ENCODE results near the gene PRELID3B. TPM values are rescaled to one million over a fixed set of nuclear protein-coding genes. Genes with fewer than 3 reads are reported as not detected.
"Not testable (repeated sequence)": the region's sequence is repeated elsewhere in the genome, so short reads cannot be mapped to it uniquely, and the experiment has no call there.

The PRELID3B gene
- total RNA-seq, 2 experiments from 2014 or later = 80.1 to 81.6 TPM

DNA sequence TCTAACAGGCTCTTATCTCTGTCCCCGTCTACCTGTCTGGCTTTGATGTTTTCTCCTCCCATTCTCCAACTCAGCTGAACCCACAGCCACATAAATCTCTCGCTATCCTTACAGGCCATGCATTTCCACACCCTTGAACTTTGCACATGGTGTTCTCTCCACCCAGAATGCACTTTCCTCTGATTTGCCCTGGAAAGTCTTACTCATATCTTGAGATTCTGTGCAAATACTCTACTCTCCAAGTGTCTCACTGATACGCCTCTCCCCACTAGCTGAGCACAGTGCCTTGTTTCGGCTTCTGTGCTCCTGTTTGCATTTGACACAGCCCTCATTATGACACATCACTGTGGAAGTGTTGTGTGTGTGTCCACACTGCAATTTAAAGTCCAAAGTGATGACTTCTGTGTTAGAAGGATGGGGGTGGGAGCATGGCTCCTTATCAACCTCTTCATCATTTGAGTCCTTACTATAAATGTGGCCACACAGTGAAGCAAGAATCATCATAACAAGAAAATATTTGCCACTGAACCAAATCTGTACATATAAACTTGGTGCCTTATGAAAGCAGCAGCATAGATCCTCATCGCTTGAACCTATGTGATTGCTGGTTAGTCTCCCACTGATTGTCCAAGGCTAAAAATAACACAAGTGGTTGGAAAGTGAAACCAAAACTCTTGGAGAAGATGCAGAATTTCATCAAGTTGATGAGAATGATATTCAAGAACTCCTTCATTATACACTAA, 5.5 kb upstream of the PRELID3B start:
- ATAC-seq (no peak), DNase-seq (no peak)
- POLR2A ChIA-PET = no interaction called here
- CTCF ChIA-PET = no interaction called here
- Mint-ChIP-seq H3K4me3 (no peak overlapping the region), H3K9me3 (ENCODE audit: insufficient read depth) (no peaks in the 10 kb centered on the region), H3K36me3 (ENCODE audit: low read depth) (no peaks in the 10 kb centered on the region), H3K27ac (no peak overlapping the region), H3K27me3 (ENCODE audit: low read depth) (peaks cover 16% of the 10 kb centered on the region), H3K4me1 (ENCODE audit: low read depth) (peaks cover 21% of the 10 kb centered on the region)

DNA sequence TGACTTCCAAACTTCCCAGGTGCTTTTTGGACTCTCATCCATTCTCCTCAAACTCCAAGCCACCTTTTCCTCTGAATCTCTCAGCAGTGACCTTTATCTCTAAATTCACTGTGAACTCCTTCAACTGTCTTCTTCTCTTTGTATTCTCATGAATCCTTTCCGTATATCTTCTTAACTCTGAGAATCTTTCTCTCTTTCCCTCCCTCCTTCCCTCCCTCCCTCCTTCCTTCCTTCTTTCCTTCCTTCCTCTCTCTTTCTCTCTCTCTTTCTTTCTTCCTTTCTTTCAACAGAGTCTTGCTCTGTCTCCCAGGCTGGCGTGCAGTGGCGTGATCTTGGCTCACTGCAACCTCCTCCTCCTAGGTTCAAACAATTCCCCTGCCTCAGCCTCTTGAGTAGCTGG, 4.3 kb upstream of the PRELID3B start:
- Mint-ChIP-seq H3K36me3 (ENCODE audit: low read depth) (no peaks in the 10 kb centered on the region), H3K4me3 (no peak overlapping the region), H3K27ac (no peak overlapping the region), H3K27me3 (ENCODE audit: low read depth) (peaks cover 13% of the 10 kb centered on the region), H3K4me1 (ENCODE audit: low read depth) (peaks cover 24% of the 10 kb centered on the region), H3K9me3 (ENCODE audit: insufficient read depth) (no peaks in the 10 kb centered on the region)
- ChIA-PET POLR2A (interaction anchor here (1.2 kb wide), 1 partner anchor 15 kb away, joined by 3 read pairs; the partner anchor contains the start of gene ATP5F1E), CTCF (no interaction called here)
- DNase-seq (no peak), ATAC-seq (no peak)

DNA sequence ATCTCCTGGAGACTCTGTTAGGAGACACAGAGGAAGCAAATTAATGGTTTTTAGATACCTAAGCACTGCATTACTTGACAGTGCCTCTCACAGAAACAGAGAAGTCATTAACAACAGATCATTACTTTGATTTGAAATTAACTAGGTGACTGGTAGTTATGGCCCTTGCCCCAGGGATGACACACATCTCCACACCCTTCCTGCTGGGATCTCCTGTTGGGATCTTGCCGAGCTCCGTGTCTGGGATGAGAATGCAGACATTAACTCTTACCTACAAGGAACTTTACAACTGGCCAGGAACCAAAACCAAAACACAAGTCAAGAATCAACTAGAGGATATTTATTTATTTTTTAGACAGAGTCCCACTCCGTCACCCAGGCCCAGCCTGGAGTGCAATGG, 2.2 kb upstream of the PRELID3B start:
- ATAC-seq (no peak), DNase-seq (no peak)
- ChIA-PET POLR2A (no interaction called here), CTCF (interaction anchor here (3.4 kb wide), 1 partner anchor 12 kb away, joined by 18 read pairs; the partner anchor contains the start of gene ATP5F1E)
- H3K9me3 Mint-ChIP-seq (ENCODE audit: insufficient read depth) = no peaks in the 10 kb centered on the region
- peaks cover 42% of the 10 kb centered on the region for H3K4me1 Mint-ChIP-seq (ENCODE audit: low read depth)
- H3K36me3 Mint-ChIP-seq (ENCODE audit: low read depth) = peaks cover 17% of the 10 kb centered on the region
- no peak overlapping the region for H3K4me3 Mint-ChIP-seq
- H3K27me3 Mint-ChIP-seq (ENCODE audit: low read depth) = peaks cover 3% of the 10 kb centered on the region
- H3K27ac Mint-ChIP-seq = no peak overlapping the region

DNA sequence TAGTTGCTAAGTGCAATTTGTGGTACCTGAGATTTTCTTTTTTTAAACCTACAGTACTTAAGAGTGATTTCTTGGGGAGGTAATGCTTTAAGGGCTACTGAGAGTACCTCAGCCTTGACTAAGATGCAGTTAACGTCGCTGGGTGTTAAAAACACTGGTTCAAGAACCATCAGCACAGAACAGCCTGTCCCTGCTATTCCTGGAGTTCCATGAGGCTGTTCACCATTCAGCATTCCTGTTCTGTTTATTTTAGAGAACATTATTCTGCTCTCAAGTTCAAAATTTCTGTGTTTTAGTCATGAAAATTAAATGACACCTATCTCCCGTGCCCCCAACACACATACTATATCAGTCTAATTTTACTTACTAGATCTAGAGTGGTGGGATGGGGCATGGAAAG, 1.7 kb upstream of the PRELID3B start:
- no peak for ATAC-seq
- H3K27ac Mint-ChIP-seq = no peak overlapping the region
- no peak overlapping the region for H3K4me3 Mint-ChIP-seq
- ChIA-PET POLR2A (interaction anchor here (3.2 kb wide), 1 partner anchor 12 kb away, joined by 27 read pairs; the partner anchor contains the start of gene ATP5F1E), CTCF (interaction anchor here (1.0 to 3.4 kb wide), 4 partner anchors 11 to 362 kb away, joined by 3 to 18 read pairs (median 6); partner anchors contain the start of gene ATP5F1E)
- H3K9me3 Mint-ChIP-seq (ENCODE audit: insufficient read depth) = no peaks in the 10 kb centered on the region
- DNase-seq = no peak
- H3K27me3 Mint-ChIP-seq (ENCODE audit: low read depth) = peaks cover under 1% of the 10 kb centered on the region
- H3K36me3 Mint-ChIP-seq (ENCODE audit: low read depth) = peaks cover 21% of the 10 kb centered on the region
- peaks cover 47% of the 10 kb centered on the region for H3K4me1 Mint-ChIP-seq (ENCODE audit: low read depth)

DNA sequence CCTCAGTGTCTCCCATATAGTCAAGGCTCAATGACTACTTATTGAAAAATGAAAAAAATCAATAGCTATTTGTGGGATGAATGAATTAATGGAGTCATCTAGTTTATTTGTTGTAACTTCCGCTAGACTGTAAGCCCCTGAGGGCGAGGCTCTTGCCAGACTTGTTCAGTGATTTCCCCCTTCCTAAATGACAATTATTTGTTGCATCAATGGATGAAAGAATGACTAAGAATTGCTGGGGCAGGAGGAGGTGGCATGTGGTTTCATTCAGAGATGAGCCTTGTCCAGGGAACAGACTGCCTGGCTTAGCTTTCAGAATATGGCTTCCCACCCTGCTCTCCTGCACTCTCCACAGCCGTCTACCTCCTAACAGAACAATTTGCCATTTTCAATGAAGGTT, 1.1 kb upstream of the PRELID3B start:
- ATAC-seq (no peak), DNase-seq (no peak)
- CTCF ChIA-PET = interaction anchor here (0.6 to 3.4 kb wide), 7 partner anchors 11 to 362 kb away, joined by 3 to 18 read pairs (median 5); partner anchors contain the start of gene ATP5F1E
- Mint-ChIP-seq H3K4me1 (ENCODE audit: low read depth) (peaks cover 52% of the 10 kb centered on the region), H3K4me3 (peak overlapping the region; percentile 74), H3K9me3 (ENCODE audit: insufficient read depth) (no peaks in the 10 kb centered on the region), H3K27me3 (ENCODE audit: low read depth) (no peaks in the 10 kb centered on the region), H3K36me3 (ENCODE audit: low read depth) (peaks cover 25% of the 10 kb centered on the region), H3K27ac (peak overlapping the region; percentile 80)
- POLR2A ChIA-PET = interaction anchor here (1.2 to 3.2 kb wide), 2 partner anchors 12 to 154 kb away, joined by 3 to 27 read pairs; partner anchors contain the start of gene ATP5F1E

DNA sequence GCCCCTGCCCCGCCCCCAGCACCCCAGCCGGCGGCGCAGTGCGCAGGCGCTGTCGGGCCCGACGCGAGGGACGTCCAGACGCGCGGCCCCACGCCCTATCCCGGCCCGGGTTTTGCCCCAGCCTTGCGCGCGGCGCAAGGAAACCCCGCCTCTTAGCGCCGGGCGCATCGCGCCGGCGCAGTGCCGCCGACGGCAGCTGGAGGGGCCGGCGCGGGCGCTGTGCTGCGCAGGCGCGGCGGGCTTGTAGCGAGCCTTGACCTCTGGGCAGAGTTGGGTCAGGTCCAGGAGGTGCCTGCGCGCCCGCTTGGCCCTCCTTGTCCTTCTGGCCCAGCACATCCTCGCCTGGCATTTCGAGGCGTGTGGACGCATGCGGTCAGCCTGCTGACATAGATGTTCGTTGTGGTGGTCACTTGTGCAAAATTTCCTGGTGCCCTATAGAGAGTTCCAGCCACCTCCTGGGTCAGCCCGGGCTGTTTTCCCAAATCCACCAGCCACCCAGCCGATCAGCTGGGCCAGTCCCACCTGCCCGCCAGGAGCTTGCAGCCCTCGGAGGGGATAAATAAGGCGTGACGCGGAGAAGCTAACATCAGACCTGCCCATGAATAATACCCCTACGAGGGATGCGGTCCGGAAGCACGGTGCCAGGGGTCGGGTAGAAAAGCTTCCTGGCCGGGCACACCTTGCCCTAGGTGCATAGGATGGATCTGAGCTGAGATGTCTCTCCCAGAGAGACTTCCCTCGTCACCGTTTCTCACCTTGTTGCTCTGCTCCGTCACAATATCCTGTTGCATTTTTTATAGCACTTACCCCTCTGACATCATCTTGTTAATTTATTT, 428 bp upstream of the PRELID3B start:
- Mint-ChIP-seq H3K27ac (peak overlapping the region; percentile 96), H3K4me1 (ENCODE audit: low read depth) (peaks cover 50% of the 10 kb centered on the region), H3K9me3 (ENCODE audit: insufficient read depth) (no peaks in the 10 kb centered on the region), H3K36me3 (ENCODE audit: low read depth) (peaks cover 26% of the 10 kb centered on the region), H3K4me3 (peak overlapping the region; percentile 91), H3K27me3 (ENCODE audit: low read depth) (no peaks in the 10 kb centered on the region)
- ATAC-seq (peak; percentile 97), DNase-seq (peak; percentile 95)
- POLR2A ChIA-PET = interaction anchor here (0.5 to 3.2 kb wide), 4 partner anchors 11 to 281 kb away, joined by 3 to 27 read pairs (median 3); partner anchors contain the start of gene ATP5F1E
- CTCF ChIA-PET = interaction anchor here (0.6 to 3.4 kb wide), 7 partner anchors 10 to 363 kb away, joined by 3 to 18 read pairs (median 5); partner anchors contain the start of gene ATP5F1E

DNA sequence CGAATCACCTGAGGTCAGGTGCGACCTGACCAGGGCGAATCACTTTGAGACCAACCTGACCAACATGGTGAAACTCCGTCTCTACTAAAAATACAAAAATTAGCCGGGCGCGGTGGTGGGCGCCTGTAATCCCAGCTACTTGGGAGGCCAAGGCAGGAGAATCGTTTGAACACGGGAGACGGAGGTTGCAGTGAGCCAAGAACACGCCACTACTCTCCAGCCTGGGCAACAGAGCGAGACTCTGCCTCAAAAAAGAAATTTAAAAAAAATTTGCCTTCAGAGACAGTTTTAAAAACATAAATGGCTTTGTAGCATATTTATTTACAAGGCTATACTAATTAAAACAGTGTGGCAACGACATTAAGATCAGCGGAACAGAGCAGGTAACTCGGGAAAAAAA, 1.1 kb downstream of the PRELID3B start:
- peaks cover 42% of the 10 kb centered on the region for H3K36me3 Mint-ChIP-seq (ENCODE audit: low read depth)
- not testable (repeated sequence) for H3K9me3 Mint-ChIP-seq (ENCODE audit: insufficient read depth); ATAC-seq; DNase-seq; H3K27me3 Mint-ChIP-seq (ENCODE audit: low read depth)
- H3K4me3 Mint-ChIP-seq = peak overlapping the region; percentile 91
- H3K4me1 Mint-ChIP-seq (ENCODE audit: low read depth) = peaks cover 60% of the 10 kb centered on the region
- CTCF ChIA-PET = interaction anchor here (0.7 to 3.4 kb wide), 3 partner anchors 8 to 18 kb away, joined by 3 to 18 read pairs (median 5); partner anchors contain the start of gene ATP5F1E
- POLR2A ChIA-PET = interaction anchor here (0.7 to 3.2 kb wide), 4 partner anchors 9 to 150 kb away, joined by 3 to 27 read pairs (median 3); partner anchors contain the start of genes ATP5F1E and NELFCD
- H3K27ac Mint-ChIP-seq = peak overlapping the region; percentile 45

DNA sequence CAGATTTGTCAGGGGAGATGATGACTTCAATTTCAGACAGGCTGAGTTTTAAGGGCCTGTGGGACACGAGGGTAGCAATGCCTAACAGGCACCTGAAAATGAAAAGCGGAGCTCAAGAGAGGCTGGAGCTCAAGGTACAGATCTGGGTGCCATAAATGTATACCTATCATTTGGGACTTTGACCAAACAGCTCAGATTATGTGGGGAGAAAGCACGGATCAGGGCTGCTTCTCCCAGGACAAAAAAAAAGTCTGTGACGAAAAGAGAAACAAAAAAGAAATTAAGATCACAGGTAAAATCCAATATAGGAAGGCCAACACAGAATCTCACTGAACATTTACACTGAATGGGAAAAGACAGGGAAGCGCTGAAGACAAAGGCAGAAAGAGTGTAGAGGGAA, 1.9 kb downstream of the PRELID3B start:
- peaks cover 60% of the 10 kb centered on the region for H3K4me1 Mint-ChIP-seq (ENCODE audit: low read depth)
- H3K9me3 Mint-ChIP-seq (ENCODE audit: insufficient read depth) = no peaks in the 10 kb centered on the region
- H3K27ac Mint-ChIP-seq = peak overlapping the region; percentile 45
- ATAC-seq (no peak), DNase-seq (no peak)
- peaks cover 50% of the 10 kb centered on the region for H3K36me3 Mint-ChIP-seq (ENCODE audit: low read depth)
- ChIA-PET POLR2A (interaction anchor here (0.9 to 1.6 kb wide), 2 partner anchors 8 to 50 kb away, joined by 3 to 7 read pairs; partner anchors contain the start of gene ATP5F1E), CTCF (interaction anchor here (0.8 to 1.3 kb wide), 3 partner anchors 9 to 389 kb away, joined by 3 to 5 read pairs (median 3); partner anchors contain the start of genes ATP5F1E and STX16)
- H3K27me3 Mint-ChIP-seq (ENCODE audit: low read depth) = no peaks in the 10 kb centered on the region
- H3K4me3 Mint-ChIP-seq = peak overlapping the region; percentile 91

DNA sequence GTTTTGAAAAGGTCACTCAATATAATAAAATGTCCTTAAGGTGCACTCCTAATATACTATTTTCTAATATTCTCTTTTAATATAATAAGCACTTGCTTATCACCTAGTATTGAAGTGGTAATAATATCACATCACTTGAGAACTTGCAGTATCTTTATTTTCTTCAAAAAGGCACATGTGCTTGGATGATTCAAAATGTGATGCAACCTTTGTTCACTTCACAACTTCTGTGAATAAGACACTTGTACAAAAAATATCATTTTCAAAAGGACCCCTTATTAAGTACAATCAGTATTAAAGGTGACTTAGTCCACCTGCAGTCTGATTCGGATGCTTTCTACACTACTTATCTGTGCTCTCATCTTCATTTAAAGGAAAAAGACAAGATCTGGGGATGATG, 3.4 kb downstream of the PRELID3B start:
- POLR2A ChIA-PET = no interaction called here
- H3K36me3 Mint-ChIP-seq (ENCODE audit: low read depth) = peaks cover 60% of the 10 kb centered on the region

DNA sequence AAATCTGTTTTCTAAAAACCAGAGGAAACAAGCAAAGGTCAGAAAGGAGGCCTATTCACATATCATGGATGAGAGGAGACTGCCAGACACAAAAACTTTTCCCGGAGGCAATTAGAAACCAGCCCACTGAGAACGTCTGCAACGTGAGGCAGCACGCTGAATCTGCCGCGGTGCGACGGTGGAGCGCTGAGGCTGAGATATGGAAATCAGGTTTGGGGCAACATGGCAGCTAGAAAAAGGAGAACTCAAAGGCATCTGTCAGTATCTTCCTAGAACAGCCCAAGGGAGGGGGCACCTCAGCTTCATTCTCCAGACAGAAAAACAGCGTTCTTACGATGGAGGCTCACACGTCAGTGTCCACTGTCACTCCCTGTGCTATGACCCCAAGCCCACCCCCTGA, 5.2 kb downstream of the PRELID3B start:
- CTCF ChIA-PET = no interaction called here
- Mint-ChIP-seq H3K27me3 (ENCODE audit: low read depth) (no peaks in the 10 kb centered on the region), H3K9me3 (ENCODE audit: insufficient read depth) (no peaks in the 10 kb centered on the region), H3K36me3 (ENCODE audit: low read depth) (peaks cover 70% of the 10 kb centered on the region), H3K27ac (no peak overlapping the region), H3K4me1 (ENCODE audit: low read depth) (peaks cover 55% of the 10 kb centered on the region), H3K4me3 (no peak overlapping the region)
- no peak for DNase-seq
- POLR2A ChIA-PET = no interaction called here
- ATAC-seq = no peak

More for the DNA sequence above, 3.4 kb downstream of the PRELID3B start:
- CTCF ChIA-PET = no interaction called here
- Mint-ChIP-seq H3K4me3 (peak overlapping the region; percentile 19), H3K4me1 (ENCODE audit: low read depth) (peaks cover 58% of the 10 kb centered on the region), H3K27ac (peak overlapping the region; percentile 51), H3K9me3 (ENCODE audit: insufficient read depth) (no peaks in the 10 kb centered on the region), H3K27me3 (ENCODE audit: low read depth) (no peaks in the 10 kb centered on the region)
- ATAC-seq = no peak
- DNase-seq = no peak

DNA sequence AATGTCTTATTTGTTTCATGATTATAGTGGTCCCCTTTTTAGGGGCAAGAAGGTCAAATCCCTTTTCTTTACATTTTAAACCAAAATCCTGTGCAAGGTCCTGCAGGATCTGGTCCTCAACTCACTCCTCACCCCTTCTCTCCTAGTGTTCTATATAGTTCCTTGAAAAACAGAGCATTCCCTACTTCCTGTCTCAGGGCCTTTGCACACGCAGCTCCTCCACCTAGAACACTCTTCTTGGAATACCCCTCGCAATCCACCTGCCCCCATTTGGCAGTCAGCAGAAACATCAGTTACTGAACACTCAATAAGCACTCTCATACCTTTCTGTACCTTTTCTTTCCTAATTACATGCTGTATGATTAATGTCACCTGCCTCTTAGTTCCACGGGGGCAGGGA, 7.2 kb downstream of the PRELID3B start:
- Mint-ChIP-seq H3K9me3 (ENCODE audit: insufficient read depth) (no peaks in the 10 kb centered on the region), H3K4me1 (ENCODE audit: low read depth) (peaks cover 52% of the 10 kb centered on the region), H3K27ac (no peak overlapping the region), H3K4me3 (no peak overlapping the region), H3K27me3 (ENCODE audit: low read depth) (no peaks in the 10 kb centered on the region), H3K36me3 (ENCODE audit: low read depth) (peaks cover 70% of the 10 kb centered on the region)
- DNase-seq = no peak
- ChIA-PET POLR2A (no interaction called here), CTCF (interaction anchor here (4.8 kb wide), 1 partner anchor 8 kb away, joined by 18 read pairs; the partner anchor contains the start of gene PRELID3B)
- ATAC-seq = no peak
